Natural killer cell (primary cell): ENCODE data around the gene CMTM8. TPM values are rescaled to one million over a fixed set of nuclear protein-coding genes. Genes with fewer than 3 reads are reported as not detected.

Experiments used
- ATAC-seq, 3 donors: fragments of 150-1000 bp in 2 of 3; fragments of 200-7000 bp in 1 of 3; cut with Tn5 transposase; 1 replicate in 1 of 3; 2 replicates in 2 of 3; pipeline ENCODE4 v1.10.0; 2021; ENCODE audit warnings: mild to moderate bottlenecking in 2 of 3, moderate library complexity in 2 of 3
- DNase-seq, 2 donors: peaks; one replicate each; pipeline versions ENCODE4 v3.0.0 to v3.0.0-alpha.2; 2013 to 2021; ENCODE audit warnings: mixed read lengths in 1 of 2
- H3K27ac ChIP-seq: one replicate; pipeline ENCODE4 v1.5.1; 2013; ENCODE audit warnings: mild to moderate bottlenecking, low read length
- H3K27me3 ChIP-seq: one replicate; pipeline ENCODE4 v1.6.1; 2013; ENCODE audit warnings: low read length; ENCODE audit not compliant: control insufficient read depth, insufficient read depth
- H3K36me3 ChIP-seq: one replicate; pipeline ENCODE4 v1.6.1; 2013; ENCODE audit warnings: low read length; ENCODE audit not compliant: control insufficient read depth, insufficient read depth
- H3K4me1 ChIP-seq: one replicate; pipeline ENCODE4 v1.6.1; 2013; ENCODE audit warnings: low read length; ENCODE audit not compliant: control insufficient read depth, insufficient read depth
- H3K4me3 ChIP-seq: one replicate; pipeline ENCODE4 v1.5.1; 2013; ENCODE audit warnings: low read length
- H3K9me3 ChIP-seq: one replicate; pipeline ENCODE4 v1.6.1; 2013; ENCODE audit warnings: low read length; ENCODE audit not compliant: control insufficient read depth, insufficient read depth
- H3K27ac Mint-ChIP-seq, 2 donors: one replicate each; pipeline ENCODE4 v1.8.0; 2022; ENCODE audit warnings: mild to moderate bottlenecking in 2 of 2, mixed read lengths in 2 of 2, moderate library complexity in 1 of 2
- H3K27me3 Mint-ChIP-seq, 2 donors: one replicate each; pipeline ENCODE4 v1.8.0; 2022; ENCODE audit warnings: low read depth in 2 of 2, mixed read lengths in 2 of 2
- H3K36me3 Mint-ChIP-seq: one replicate; pipeline ENCODE4 v1.8.0; 2022; ENCODE audit warnings: mixed read lengths
- H3K4me1 Mint-ChIP-seq, 2 donors: one replicate each; pipeline ENCODE4 v1.8.0; 2022; ENCODE audit warnings: mixed read lengths in 2 of 2
- H3K4me3 Mint-ChIP-seq: one replicate; pipeline ENCODE4 v1.8.0; 2022; ENCODE audit warnings: mild to moderate bottlenecking, moderate library complexity, mixed read lengths
- H3K9me3 Mint-ChIP-seq, 2 donors: one replicate each; pipeline ENCODE4 v1.8.0; 2022; ENCODE audit warnings: mixed read lengths in 2 of 2
- WGBS: methylation state at CpG from one replicate; pipeline ENCODE4 v1.1.7; 2013; ENCODE audit warnings: missing lambda C conversion rate; ENCODE audit not compliant: insufficient coverage; 5-methylcytosine and 5-hydroxymethylcytosine counted together
- intact Hi-C: fragments of 100-400 bp; cut with micrococcal nuclease; formaldehyde crosslinking; loops from one replicate; pipeline ENCODE4 v1.14.2; 2022
- total RNA-seq, 4 donors: library from RNA; stranded (reverse); fragments of 120-200 nt in 1 of 4; gene quantifications; one replicate each; pipeline versions ENCODE4 v1.2.3 to v1.2.4, GENCODE V29; 2013 to 2022
- TF ChIP-seq, protein P1 (sequence below): fragments of 200-600 bp; IDR thresholded peaks from one replicate; pipeline ENCODE4 v1.8.0; 2022; ENCODE audit warnings: antibody characterized with exemption

CMTM8 gene
- total RNA-seq, 3 donors from 2014 or later (not counting 1 experiment from before 2014, with no cell fraction given) = 0.31 to 0.88 (median 0.83) TPM

DNA sequence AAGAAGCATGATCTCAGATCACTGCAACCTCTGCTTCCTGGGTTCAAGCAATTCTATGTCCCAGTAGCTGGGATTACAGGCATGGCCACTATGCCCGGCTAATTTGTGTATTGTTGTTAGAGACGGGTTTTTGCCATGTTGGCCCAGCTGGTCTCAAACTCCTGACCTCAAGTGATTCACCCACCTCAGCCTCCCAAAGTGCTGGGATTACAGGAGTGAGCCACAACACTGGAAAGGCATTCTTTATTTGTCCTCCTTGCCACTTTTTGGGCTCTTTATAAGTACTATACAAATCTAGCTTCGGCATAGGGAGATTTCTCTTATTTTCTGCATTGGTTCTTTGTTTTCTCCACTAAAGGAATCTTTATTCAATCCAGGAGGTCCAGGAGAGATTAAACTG is 18.6 kb downstream of the CMTM8 start:
- TF ChIP-seq, protein P1, sequence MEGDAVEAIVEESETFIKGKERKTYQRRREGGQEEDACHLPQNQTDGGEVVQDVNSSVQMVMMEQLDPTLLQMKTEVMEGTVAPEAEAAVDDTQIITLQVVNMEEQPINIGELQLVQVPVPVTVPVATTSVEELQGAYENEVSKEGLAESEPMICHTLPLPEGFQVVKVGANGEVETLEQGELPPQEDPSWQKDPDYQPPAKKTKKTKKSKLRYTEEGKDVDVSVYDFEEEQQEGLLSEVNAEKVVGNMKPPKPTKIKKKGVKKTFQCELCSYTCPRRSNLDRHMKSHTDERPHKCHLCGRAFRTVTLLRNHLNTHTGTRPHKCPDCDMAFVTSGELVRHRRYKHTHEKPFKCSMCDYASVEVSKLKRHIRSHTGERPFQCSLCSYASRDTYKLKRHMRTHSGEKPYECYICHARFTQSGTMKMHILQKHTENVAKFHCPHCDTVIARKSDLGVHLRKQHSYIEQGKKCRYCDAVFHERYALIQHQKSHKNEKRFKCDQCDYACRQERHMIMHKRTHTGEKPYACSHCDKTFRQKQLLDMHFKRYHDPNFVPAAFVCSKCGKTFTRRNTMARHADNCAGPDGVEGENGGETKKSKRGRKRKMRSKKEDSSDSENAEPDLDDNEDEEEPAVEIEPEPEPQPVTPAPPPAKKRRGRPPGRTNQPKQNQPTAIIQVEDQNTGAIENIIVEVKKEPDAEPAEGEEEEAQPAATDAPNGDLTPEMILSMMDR = no peak
- DNase-seq = no peak
- Mint-ChIP-seq H3K27ac (no peak overlapping the region), H3K27me3 (peaks cover 6 to 10% of the 10 kb centered on the region in 2 donors), H3K4me3 (no peak overlapping the region), H3K9me3 (no peaks in the 10 kb centered on the region), H3K36me3 (peaks cover 7% of the 10 kb centered on the region), H3K4me1 (peaks cover 0 to 4% of the 10 kb centered on the region in 2 donors)
- no peaks in the 10 kb centered on the region for H3K36me3 ChIP-seq
- H3K4me3 ChIP-seq = no peak overlapping the region
- no peaks in the 10 kb centered on the region for H3K27me3 ChIP-seq
- H3K9me3 ChIP-seq = peaks cover 4% of the 10 kb centered on the region
- ATAC-seq = no peak
- H3K27ac ChIP-seq = no peak overlapping the region
- H3K4me1 ChIP-seq = no peaks in the 10 kb centered on the region
- intact Hi-C loops = no loop called here
- WGBS = 83% methylated on average over 1 of the region's 3 CpGs

DNA sequence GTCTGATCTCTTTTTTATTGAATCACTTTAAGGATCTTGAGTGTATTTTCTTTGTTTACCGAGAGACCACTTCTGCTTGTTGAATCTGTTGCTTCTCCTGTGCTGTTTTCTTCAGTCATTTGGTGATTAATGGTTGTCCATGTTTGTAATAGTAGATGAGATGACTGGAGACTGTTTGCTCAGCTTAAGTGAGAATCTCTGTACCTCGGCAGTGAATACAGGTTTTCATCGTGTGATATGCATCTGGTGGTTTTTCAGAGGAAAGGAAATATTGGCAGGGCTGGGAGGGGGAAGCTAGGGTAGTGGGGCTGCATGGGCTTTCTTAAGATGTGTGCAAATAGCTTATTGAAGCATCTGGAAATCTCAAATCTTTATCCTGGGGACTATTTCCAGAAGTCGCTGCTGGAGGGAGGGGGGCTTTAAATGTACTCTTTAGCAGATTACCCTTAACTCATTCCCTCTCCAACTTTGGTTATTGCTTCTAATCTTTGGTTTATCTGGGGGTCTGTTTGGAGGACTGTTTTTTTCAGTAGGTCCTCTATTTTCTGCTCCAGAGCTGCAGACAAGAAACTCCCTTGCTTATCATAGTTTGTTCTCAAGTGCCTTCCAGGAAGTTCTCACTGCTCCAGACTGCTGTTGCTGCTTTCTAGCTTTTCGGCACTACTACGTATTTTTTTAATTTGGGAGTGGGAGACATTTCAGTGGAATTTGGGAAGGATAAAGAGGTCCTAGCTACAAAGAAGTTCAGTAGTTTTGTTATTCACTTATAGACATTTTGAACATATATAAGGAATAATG is 19.4 kb downstream of the CMTM8 start:
- no peaks in the 10 kb centered on the region for H3K4me1 ChIP-seq
- DNase-seq (no peak), ATAC-seq (no peak)
- intact Hi-C loops = no loop called here
- H3K9me3 ChIP-seq = peaks cover 4% of the 10 kb centered on the region
- Mint-ChIP-seq H3K27me3 (peaks cover 4 to 10% of the 10 kb centered on the region in 2 donors), H3K36me3 (peaks cover 7% of the 10 kb centered on the region), H3K4me1 (peaks cover 0 to 4% of the 10 kb centered on the region in 2 donors), H3K9me3 (no peaks in the 10 kb centered on the region), H3K27ac (no peak overlapping the region), H3K4me3 (no peak overlapping the region)
- no peak overlapping the region for H3K27ac ChIP-seq
- H3K36me3 ChIP-seq = no peaks in the 10 kb centered on the region
- no peaks in the 10 kb centered on the region for H3K27me3 ChIP-seq
- 58% methylated on average over 5 of the region's 6 CpGs for WGBS
- TF ChIP-seq, protein P1 = no peak
- H3K4me3 ChIP-seq = no peak overlapping the region

DNA sequence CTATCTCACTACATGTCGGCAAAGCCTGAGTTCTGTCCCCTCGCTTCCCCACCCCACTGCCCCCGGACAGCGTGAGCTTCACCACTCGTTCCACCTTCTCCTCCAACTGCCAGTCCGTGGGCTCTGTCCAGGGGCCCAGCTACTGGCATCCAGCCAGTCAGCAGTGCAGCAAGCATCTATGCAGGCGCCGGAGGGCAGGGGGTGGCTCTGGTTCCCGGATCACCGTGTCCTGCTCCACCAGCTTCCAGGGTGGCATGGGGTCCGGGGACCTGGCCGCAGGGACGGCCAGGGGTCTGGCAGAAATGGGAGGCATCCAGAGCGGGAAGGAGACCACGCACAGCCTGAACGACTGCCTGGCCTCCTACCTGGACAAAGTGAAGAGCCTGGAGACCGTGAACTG is 20.4 kb downstream of the CMTM8 start:
- Mint-ChIP-seq H3K9me3 (no peaks in the 10 kb centered on the region), H3K27ac (no peak overlapping the region), H3K36me3 (peaks cover 7% of the 10 kb centered on the region), H3K27me3 (peaks cover 5 to 10% of the 10 kb centered on the region in 2 donors), H3K4me3 (no peak overlapping the region), H3K4me1 (peaks cover 0 to 4% of the 10 kb centered on the region in 2 donors)
- 93% methylated on average over 17 of the region's 17 CpGs for WGBS
- no peak for DNase-seq
- H3K4me3 ChIP-seq = no peak overlapping the region
- H3K27me3 ChIP-seq = no peaks in the 10 kb centered on the region
- TF ChIP-seq, protein P1 = no peak
- intact Hi-C loops = no loop called here
- no peak overlapping the region for H3K27ac ChIP-seq
- ATAC-seq = no peak
- no peaks in the 10 kb centered on the region for H3K4me1 ChIP-seq
- no peaks in the 10 kb centered on the region for H3K36me3 ChIP-seq
- peaks cover under 1% of the 10 kb centered on the region for H3K9me3 ChIP-seq
